Liver (tissue), 9 donors: Measurements from ENCODE around the gene SCLT1. TPM values are rescaled to one million over a fixed set of nuclear protein-coding genes. Genes with fewer than 3 reads are reported as not detected.

ENCODE experiments used
- DNase-seq: peaks from one replicate; pipeline ENCODE4 v3.0.0-alpha.2; 2017; ENCODE audit warnings: low spot score
- H3K27ac ChIP-seq, 2 donors: one replicate each; pipeline ENCODE4 v1.7.0; 2013; ENCODE audit warnings: inconsistent platforms in 2 of 2, low read length in 2 of 2, control low read depth in 1 of 2, low read depth in 1 of 2, mild to moderate bottlenecking in 1 of 2
- H3K27me3 ChIP-seq, 4 donors: one replicate each; pipeline versions ENCODE4 v1.6.1 to v1.7.0; 2013; ENCODE audit warnings: low read length in 3 of 4, inconsistent platforms in 1 of 4, mild to moderate bottlenecking in 1 of 4, moderate library complexity in 1 of 4; ENCODE audit not compliant: control insufficient read depth in 4 of 4, insufficient read depth in 4 of 4
- H3K36me3 ChIP-seq, 4 donors: one replicate each; pipeline versions ENCODE4 v1.6.1 to v1.7.0; 2013; ENCODE audit warnings: low read length in 3 of 4, mild to moderate bottlenecking in 3 of 4, low read depth in 1 of 4, moderate library complexity in 1 of 4; ENCODE audit not compliant: control insufficient read depth in 4 of 4, insufficient read depth in 3 of 4
- H3K4me1 ChIP-seq, 4 donors: one replicate each; pipeline versions ENCODE4 v1.6.1 to v1.7.0; 2013; ENCODE audit warnings: low read length in 3 of 4, mild to moderate bottlenecking in 3 of 4, moderate library complexity in 1 of 4; ENCODE audit not compliant: control insufficient read depth in 4 of 4, insufficient read depth in 4 of 4
- H3K4me3 ChIP-seq, 3 donors: one replicate each; pipeline versions ENCODE4 v1.6.1 to v1.7.0; 2013; ENCODE audit warnings: low read length in 3 of 3, control low read depth in 1 of 3, low read depth in 1 of 3, mild to moderate bottlenecking in 1 of 3
- H3K9ac ChIP-seq, 2 donors: one replicate each; pipeline ENCODE4 v1.7.0; 2013; ENCODE audit warnings: low read length in 2 of 2, mild to moderate bottlenecking in 2 of 2, moderate library complexity in 2 of 2, control low read depth in 1 of 2, low read depth in 1 of 2
- H3K9me3 ChIP-seq, 4 donors: one replicate each; pipeline versions ENCODE4 v1.6.1 to v1.7.0; 2013; ENCODE audit warnings: low read length in 3 of 4; ENCODE audit not compliant: control insufficient read depth in 4 of 4
- EGR1 ChIP-seq, 2 donors: IDR thresholded peaks; 2 replicates each; pipeline ENCODE4 v1.6.1; 2016 to 2018; ENCODE audit warnings: antibody characterized with exemption in 2 of 2, low read depth in 2 of 2
- FOXA1 ChIP-seq: IDR thresholded peaks from 2 replicates; pipeline ENCODE4 v1.6.1; 2016; ENCODE audit warnings: antibody characterized with exemption
- FOXA2 ChIP-seq: IDR thresholded peaks from 2 replicates; pipeline ENCODE4 v1.6.1; 2016; ENCODE audit warnings: antibody characterized with exemption
- GABPA ChIP-seq, 2 donors: IDR thresholded peaks in 1 of 2; conservative IDR thresholded peaks in 1 of 2; 2 replicates each; pipeline ENCODE4 v1.6.1; 2016; ENCODE audit warnings: antibody characterized with exemption in 2 of 2, mild to moderate bottlenecking in 1 of 2, moderate library complexity in 1 of 2
- HNF4A ChIP-seq, 2 donors: conservative IDR thresholded peaks; 2 replicates each; pipeline ENCODE4 v1.6.1; 2016; ENCODE audit warnings: antibody characterized with exemption in 2 of 2, mild to moderate bottlenecking in 2 of 2
- HNF4G ChIP-seq: IDR thresholded peaks from 2 replicates; pipeline ENCODE4 v1.6.1; 2016; ENCODE audit warnings: antibody characterized with exemption
- NR2F2 ChIP-seq: IDR thresholded peaks from 2 replicates; pipeline ENCODE4 v1.6.1; 2016; ENCODE audit warnings: antibody characterized with exemption
- RAD21 ChIP-seq, 2 donors: IDR thresholded peaks; 2 replicates each; pipeline ENCODE4 v1.6.1; 2016; ENCODE audit warnings: antibody characterized with exemption in 2 of 2, mild to moderate bottlenecking in 2 of 2
- SP1 ChIP-seq: IDR thresholded peaks from 2 replicates; pipeline ENCODE4 v1.6.1; 2018; ENCODE audit warnings: antibody characterized with exemption, mild to moderate bottlenecking
- TAF1 ChIP-seq: conservative IDR thresholded peaks from 2 replicates; pipeline ENCODE4 v1.6.1; 2016; ENCODE audit warnings: antibody characterized with exemption, mild to moderate bottlenecking
- YY1 ChIP-seq: IDR thresholded peaks from 2 replicates; pipeline ENCODE4 v1.6.1; 2016; ENCODE audit warnings: antibody characterized with exemption, mild to moderate bottlenecking
- WGBS: extraction: QIAGEN DNeasy Blood & Tissue Kit; methylation state at CpG from one replicate; pipeline ENCODE4 v1.1.7; 2013; 5-methylcytosine and 5-hydroxymethylcytosine counted together
- polyA plus RNA-seq, 2 donors: library from polyadenylated mRNA; stranded (reverse) in 1 of 2; unstranded in 1 of 2; fragments of 200-250 nt in 1 of 2; fragments of >200 nt in 1 of 2; fragmentation: Nextera tagmentation in 1 of 2; extraction: Ambion mirVana in 1 of 2; gene quantifications; one replicate each; pipeline versions ENCODE4 v1.2.1 to v1.2.3, GENCODE V29; 2013 to 2015
- total RNA-seq, 2 donors: library from RNA; depleted of rRNA; stranded (reverse); fragments of >200 nt; gene quantifications; one replicate each; pipeline ENCODE4 v1.2.3, GENCODE V29; 2014
- TF ChIP-seq, protein P1 (sequence below): IDR thresholded peaks from 2 replicates; pipeline ENCODE4 v1.6.1; 2016; ENCODE audit warnings: antibody characterized with exemption, mild to moderate bottlenecking
- TF ChIP-seq, protein P2 (sequence below): IDR thresholded peaks from 2 replicates; pipeline ENCODE4 v1.6.1; 2016; ENCODE audit warnings: antibody characterized with exemption
- TF ChIP-seq, protein P3 (sequence below): IDR thresholded peaks from 2 replicates; pipeline ENCODE4 v1.6.1; 2016; ENCODE audit warnings: antibody characterized with exemption
- TF ChIP-seq, protein P4 (sequence below): IDR thresholded peaks from 2 replicates; pipeline ENCODE4 v1.6.1; 2016; ENCODE audit warnings: antibody characterized with exemption
- TF ChIP-seq, protein P5 (sequence below): fragments of 150-350 bp; IDR thresholded peaks from 2 replicates; pipeline ENCODE4 v1.5.1; 2017; ENCODE audit warnings: improper control_type of control experiment, low read depth, low read length; ENCODE audit not compliant: missing input control
- donor health status: healthy.
- donor health status: healthy.
- donor health status: healthy.
- donor health status: healthy.
- donor health status: healthy.

SCLT1 gene
- total and polyA plus RNA-seq, 4 donors: 1.2 to 14.2 (median 4.0) TPM

DNA sequence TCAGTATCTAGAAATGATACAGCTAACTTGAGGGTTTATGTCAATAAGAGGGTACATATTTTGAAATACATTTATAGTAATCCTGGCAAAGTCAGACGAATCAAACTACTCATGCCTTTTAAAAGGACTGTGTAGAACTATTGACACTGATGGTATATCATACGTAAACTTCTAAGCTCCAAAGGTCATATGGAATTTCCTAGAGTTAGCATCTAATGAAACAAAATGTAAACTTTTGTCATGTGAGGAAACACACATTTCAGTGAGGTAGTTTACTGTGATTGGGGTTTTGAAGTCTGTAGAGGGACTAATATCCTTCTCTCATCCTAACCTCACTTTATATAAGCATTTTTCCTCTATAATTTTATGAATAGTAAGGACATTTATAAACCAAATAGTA, 138.4 kb downstream of the SCLT1 start:
- H3K27me3 ChIP-seq: no peaks in the 10 kb centered on the region

DNA sequence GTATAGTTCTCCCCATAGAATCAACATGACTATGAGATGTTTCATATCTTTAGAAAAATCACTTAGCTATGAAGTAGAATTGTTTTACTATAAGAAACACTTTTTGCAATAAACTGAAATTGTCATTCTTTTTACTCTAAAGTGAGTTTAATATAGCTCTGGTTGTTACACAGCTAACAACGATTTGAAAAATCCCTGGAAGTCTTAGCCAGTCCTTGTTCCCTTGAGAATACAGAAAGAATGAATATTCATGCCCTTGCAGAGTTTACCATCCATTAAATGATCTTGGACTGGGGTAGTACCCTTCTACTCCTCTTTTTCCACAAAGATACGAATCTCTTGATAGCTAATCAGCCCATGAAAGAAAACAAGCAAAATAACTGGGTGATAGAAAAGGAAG, 142.0 kb downstream of the SCLT1 start:
- DNase-seq: no peak
- Histone ChIP-seq H3K27me3 (no peaks in the 10 kb centered on the region), H3K4me1 (no peaks in the 10 kb centered on the region), H3K27ac (no peak overlapping the region), H3K36me3 (no peaks in the 10 kb centered on the region), H3K9ac (no peak overlapping the region), H3K4me3 (no peak overlapping the region), H3K9me3 (no peaks in the 10 kb centered on the region)
- 95% methylated on average over 2 of the region's 2 CpGs for WGBS
- no peak for TF ChIP-seq YY1

More for the DNA sequence above, 138.4 kb downstream of the SCLT1 start:
- DNase-seq: no peak
- Histone ChIP-seq H3K27ac (no peak overlapping the region), H3K9ac (no peak overlapping the region), H3K4me1 (no peaks in the 10 kb centered on the region), H3K4me3 (no peak overlapping the region), H3K9me3 (no peaks in the 10 kb centered on the region), H3K36me3 (no peaks in the 10 kb centered on the region)
- TF ChIP-seq, protein P1, sequence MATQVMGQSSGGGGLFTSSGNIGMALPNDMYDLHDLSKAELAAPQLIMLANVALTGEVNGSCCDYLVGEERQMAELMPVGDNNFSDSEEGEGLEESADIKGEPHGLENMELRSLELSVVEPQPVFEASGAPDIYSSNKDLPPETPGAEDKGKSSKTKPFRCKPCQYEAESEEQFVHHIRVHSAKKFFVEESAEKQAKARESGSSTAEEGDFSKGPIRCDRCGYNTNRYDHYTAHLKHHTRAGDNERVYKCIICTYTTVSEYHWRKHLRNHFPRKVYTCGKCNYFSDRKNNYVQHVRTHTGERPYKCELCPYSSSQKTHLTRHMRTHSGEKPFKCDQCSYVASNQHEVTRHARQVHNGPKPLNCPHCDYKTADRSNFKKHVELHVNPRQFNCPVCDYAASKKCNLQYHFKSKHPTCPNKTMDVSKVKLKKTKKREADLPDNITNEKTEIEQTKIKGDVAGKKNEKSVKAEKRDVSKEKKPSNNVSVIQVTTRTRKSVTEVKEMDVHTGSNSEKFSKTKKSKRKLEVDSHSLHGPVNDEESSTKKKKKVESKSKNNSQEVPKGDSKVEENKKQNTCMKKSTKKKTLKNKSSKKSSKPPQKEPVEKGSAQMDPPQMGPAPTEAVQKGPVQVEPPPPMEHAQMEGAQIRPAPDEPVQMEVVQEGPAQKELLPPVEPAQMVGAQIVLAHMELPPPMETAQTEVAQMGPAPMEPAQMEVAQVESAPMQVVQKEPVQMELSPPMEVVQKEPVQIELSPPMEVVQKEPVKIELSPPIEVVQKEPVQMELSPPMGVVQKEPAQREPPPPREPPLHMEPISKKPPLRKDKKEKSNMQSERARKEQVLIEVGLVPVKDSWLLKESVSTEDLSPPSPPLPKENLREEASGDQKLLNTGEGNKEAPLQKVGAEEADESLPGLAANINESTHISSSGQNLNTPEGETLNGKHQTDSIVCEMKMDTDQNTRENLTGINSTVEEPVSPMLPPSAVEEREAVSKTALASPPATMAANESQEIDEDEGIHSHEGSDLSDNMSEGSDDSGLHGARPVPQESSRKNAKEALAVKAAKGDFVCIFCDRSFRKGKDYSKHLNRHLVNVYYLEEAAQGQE: no peak
- TF ChIP-seq, protein P2, sequence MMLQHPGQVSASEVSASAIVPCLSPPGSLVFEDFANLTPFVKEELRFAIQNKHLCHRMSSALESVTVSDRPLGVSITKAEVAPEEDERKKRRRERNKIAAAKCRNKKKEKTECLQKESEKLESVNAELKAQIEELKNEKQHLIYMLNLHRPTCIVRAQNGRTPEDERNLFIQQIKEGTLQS: no peak
- TF ChIP-seq, protein P3, sequence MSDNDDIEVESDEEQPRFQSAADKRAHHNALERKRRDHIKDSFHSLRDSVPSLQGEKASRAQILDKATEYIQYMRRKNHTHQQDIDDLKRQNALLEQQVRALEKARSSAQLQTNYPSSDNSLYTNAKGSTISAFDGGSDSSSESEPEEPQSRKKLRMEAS: no peak
- TF ChIP-seq EGR1 (IDR thresholded peaks at IDR 0.05; ENCODE audit: low read depth in 2 of 2) (no peak), HNF4A (conservative IDR thresholded peaks at IDR 0.05) (no peak), RAD21 (IDR thresholded peaks at IDR 0.05) (no peak), HNF4G (no peak), FOXA2 (no peak), TAF1 (no peak), YY1 (no peak), GABPA (IDR thresholded peaks at IDR 0.05 in 1 of 2, conservative IDR thresholded peaks at IDR 0.05 in 1 of 2) (no peak), FOXA1 (no peak), SP1 (no peak), NR2F2 (no peak)
- TF ChIP-seq, protein P4, sequence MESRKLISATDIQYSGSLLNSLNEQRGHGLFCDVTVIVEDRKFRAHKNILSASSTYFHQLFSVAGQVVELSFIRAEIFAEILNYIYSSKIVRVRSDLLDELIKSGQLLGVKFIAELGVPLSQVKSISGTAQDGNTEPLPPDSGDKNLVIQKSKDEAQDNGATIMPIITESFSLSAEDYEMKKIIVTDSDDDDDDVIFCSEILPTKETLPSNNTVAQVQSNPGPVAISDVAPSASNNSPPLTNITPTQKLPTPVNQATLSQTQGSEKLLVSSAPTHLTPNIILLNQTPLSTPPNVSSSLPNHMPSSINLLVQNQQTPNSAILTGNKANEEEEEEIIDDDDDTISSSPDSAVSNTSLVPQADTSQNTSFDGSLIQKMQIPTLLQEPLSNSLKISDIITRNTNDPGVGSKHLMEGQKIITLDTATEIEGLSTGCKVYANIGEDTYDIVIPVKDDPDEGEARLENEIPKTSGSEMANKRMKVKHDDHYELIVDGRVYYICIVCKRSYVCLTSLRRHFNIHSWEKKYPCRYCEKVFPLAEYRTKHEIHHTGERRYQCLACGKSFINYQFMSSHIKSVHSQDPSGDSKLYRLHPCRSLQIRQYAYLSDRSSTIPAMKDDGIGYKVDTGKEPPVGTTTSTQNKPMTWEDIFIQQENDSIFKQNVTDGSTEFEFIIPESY: no peak
- TF ChIP-seq, protein P5, sequence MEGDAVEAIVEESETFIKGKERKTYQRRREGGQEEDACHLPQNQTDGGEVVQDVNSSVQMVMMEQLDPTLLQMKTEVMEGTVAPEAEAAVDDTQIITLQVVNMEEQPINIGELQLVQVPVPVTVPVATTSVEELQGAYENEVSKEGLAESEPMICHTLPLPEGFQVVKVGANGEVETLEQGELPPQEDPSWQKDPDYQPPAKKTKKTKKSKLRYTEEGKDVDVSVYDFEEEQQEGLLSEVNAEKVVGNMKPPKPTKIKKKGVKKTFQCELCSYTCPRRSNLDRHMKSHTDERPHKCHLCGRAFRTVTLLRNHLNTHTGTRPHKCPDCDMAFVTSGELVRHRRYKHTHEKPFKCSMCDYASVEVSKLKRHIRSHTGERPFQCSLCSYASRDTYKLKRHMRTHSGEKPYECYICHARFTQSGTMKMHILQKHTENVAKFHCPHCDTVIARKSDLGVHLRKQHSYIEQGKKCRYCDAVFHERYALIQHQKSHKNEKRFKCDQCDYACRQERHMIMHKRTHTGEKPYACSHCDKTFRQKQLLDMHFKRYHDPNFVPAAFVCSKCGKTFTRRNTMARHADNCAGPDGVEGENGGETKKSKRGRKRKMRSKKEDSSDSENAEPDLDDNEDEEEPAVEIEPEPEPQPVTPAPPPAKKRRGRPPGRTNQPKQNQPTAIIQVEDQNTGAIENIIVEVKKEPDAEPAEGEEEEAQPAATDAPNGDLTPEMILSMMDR: no peak
- WGBS: 79% methylated on average over 2 of the region's 2 CpGs
